GM23248 (cell line): ENCODE measurements around the gene HERC6. TPM values are rescaled to one million over a fixed set of nuclear protein-coding genes. Genes with fewer than 3 reads are reported as not detected.

ENCODE experiments used
- DNase-seq: peaks from one replicate; pipeline ENCODE4 v3.0.0-alpha.2; 2015
- H2AFZ ChIP-seq: fragments of 200-600 bp; sonication (generic); 2 replicates; pipeline ENCODE4 v1.6.1; 2016; ENCODE audit warnings: antibody characterized with exemption
- H3F3A ChIP-seq: fragments of 200-600 bp; sonication (generic); 2 replicates; pipeline ENCODE4 v1.6.1; 2016; ENCODE audit warnings: mild to moderate bottlenecking, antibody characterized with exemption, mixed run types; ENCODE audit not compliant: insufficient read depth
- H3K27ac ChIP-seq: fragments of 200-600 bp; sonication (generic); 2 replicates; pipeline ENCODE4 v1.5.1; 2016; ENCODE audit warnings: mild to moderate bottlenecking
- H3K27me3 ChIP-seq: fragments of 200-600 bp; sonication (generic); replicated peaks from 2 replicates; pipeline ENCODE4 v1.6.1; 2016; ENCODE audit warnings: mild to moderate bottlenecking; ENCODE audit not compliant: insufficient read depth
- H3K36me3 ChIP-seq: fragments of 200-600 bp; sonication (generic); 2 replicates; pipeline ENCODE4 v1.6.1; 2016; ENCODE audit warnings: low read depth, mild to moderate bottlenecking
- H3K4me1 ChIP-seq: fragments of 200-600 bp; sonication (generic); 2 replicates; pipeline ENCODE4 v1.6.1; 2016; ENCODE audit warnings: mild to moderate bottlenecking; ENCODE audit not compliant: insufficient read depth
- H3K4me2 ChIP-seq: fragments of 200-600 bp; sonication (generic); one replicate; pipeline ENCODE4 v1.6.1; 2016; ENCODE audit warnings: mild to moderate bottlenecking; ENCODE audit not compliant: unreplicated experiment
- H3K4me3 ChIP-seq: fragments of 200-600 bp; sonication (generic); 2 replicates; pipeline ENCODE4 v1.5.1; 2016; ENCODE audit warnings: mild to moderate bottlenecking
- H3K79me2 ChIP-seq: fragments of 200-600 bp; sonication (generic); 2 replicates; pipeline ENCODE4 v1.6.1; 2016; ENCODE audit warnings: mild to moderate bottlenecking; ENCODE audit not compliant: insufficient read depth
- H3K9ac ChIP-seq: fragments of 200-600 bp; sonication (generic); 2 replicates; pipeline ENCODE4 v1.6.1; 2016; ENCODE audit warnings: mild to moderate bottlenecking
- H3K9me2 ChIP-seq: fragments of 200-600 bp; sonication (generic); 2 replicates; pipeline ENCODE4 v1.6.1; 2016; ENCODE audit warnings: mixed run types, mild to moderate bottlenecking, moderate library complexity; ENCODE audit not compliant: insufficient read depth
- H3K9me3 ChIP-seq: fragments of 200-600 bp; sonication (generic); one replicate; pipeline ENCODE4 v1.6.1; 2017; ENCODE audit warnings: low read depth
- H4K20me1 ChIP-seq: fragments of 200-600 bp; sonication (generic); 2 replicates; pipeline ENCODE4 v1.6.0; 2016; ENCODE audit not compliant: insufficient read depth
- EZH2 ChIP-seq: fragments of 200-600 bp; sonication (generic); IDR thresholded peaks from 2 replicates; pipeline ENCODE4 v1.6.1; 2018; ENCODE audit warnings: antibody characterized with exemption, mild to moderate bottlenecking; ENCODE audit not compliant: insufficient read depth, poor library complexity, severe bottlenecking
- EZH2phosphoT487 ChIP-seq: fragments of 200-600 bp; sonication (generic); IDR thresholded peaks from 2 replicates; pipeline ENCODE4 v1.6.1; 2018; ENCODE audit warnings: antibody characterized with exemption, moderate library complexity, mild to moderate bottlenecking, low read depth; ENCODE audit not compliant: insufficient read depth
- WGBS, 2 experiments: methylation state at CpG; one replicate each; pipeline ENCODE4 v1.1.6; 2015 to 2017; ENCODE audit warnings: low lambda C conversion rate in 2 of 2, low coverage in 1 of 2; ENCODE audit errors: missing lambda C conversion rate in 2 of 2; 5-methylcytosine and 5-hydroxymethylcytosine counted together
- in situ Hi-C: fragments of 300-500 bp; cut with MboI; formaldehyde crosslinking; loops from 2 replicates; pipeline ENCODE4 v1.15.0; 2020
- polyA plus RNA-seq: library from polyadenylated mRNA; unstranded; fragments of >200 nt; fragmentation: Nextera tagmentation; extraction: Ambion mirVana; gene quantifications from 2 replicates; pipeline ENCODE4 v1.2.1, GENCODE V29; 2016
- total RNA-seq: library from RNA; depleted of rRNA; stranded (reverse); fragments of >200 nt; shearing (Covaris generic); gene quantifications from 2 replicates; pipeline ENCODE4 v1.2.3, GENCODE V29; 2014

Gene HERC6
- total and polyA plus RNA-seq, 2 experiments from 2014 or later: 1.1 to 1.2 TPM

DNA sequence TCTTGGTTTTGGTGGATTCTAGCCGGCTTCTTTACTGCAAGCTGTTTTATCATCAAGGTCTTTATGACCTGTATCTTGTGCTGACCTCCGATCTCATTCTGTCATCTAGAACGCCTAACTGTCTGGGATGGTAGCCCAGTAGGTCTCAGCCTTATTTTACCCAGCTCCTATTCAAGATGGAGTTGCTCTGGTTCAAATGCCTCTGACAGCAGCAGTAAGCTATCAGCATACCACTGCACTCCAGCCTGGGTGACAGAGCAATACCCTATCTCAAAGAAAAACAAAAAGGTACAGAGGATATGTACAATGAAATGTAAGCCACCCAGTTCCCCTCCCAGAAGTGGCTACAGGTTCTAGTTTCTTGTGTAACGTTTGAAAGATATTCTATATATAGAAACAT, 36.1 kb downstream of the HERC6 start:
- Histone ChIP-seq H3K9me2 (no peaks in the 10 kb centered on the region), H3K9me3 (no peaks in the 10 kb centered on the region), H3K79me2 (no peaks in the 10 kb centered on the region), H3F3A (no peaks in the 10 kb centered on the region), H3K27ac (no peak overlapping the region), H4K20me1 (no peaks in the 10 kb centered on the region), H2AFZ (no peak overlapping the region; the same call in 1 of the 2 replicates), H3K9ac (no peak overlapping the region), H3K4me1 (no peaks in the 10 kb centered on the region), H3K27me3 (no peaks in the 10 kb centered on the region), H3K4me3 (no peak overlapping the region), H3K4me2 (no peak overlapping the region), H3K36me3 (no peaks in the 10 kb centered on the region)
- WGBS, 2 experiments: 78 to 79% methylated on average over 4 of the region's 4 CpGs
- TF ChIP-seq EZH2 (no peak), EZH2phosphoT487 (no peak)
- DNase-seq: no peak
- in situ Hi-C loops: no loop called here

- TF ChIP-seq EZH2 (no peak), EZH2phosphoT487 (no peak)
- no peak overlapping the region for H3K27ac ChIP-seq
- H3F3A ChIP-seq: no peaks in the 10 kb centered on the region
- H3K27me3 ChIP-seq: no peaks in the 10 kb centered on the region
- no peaks in the 10 kb centered on the region for H3K4me1 ChIP-seq
- no peaks in the 10 kb centered on the region for H3K9me3 ChIP-seq
- H3K79me2 ChIP-seq: no peaks in the 10 kb centered on the region
- no peak overlapping the region for H2AFZ ChIP-seq
- no peaks in the 10 kb centered on the region for H4K20me1 ChIP-seq
- H3K4me2 ChIP-seq: no peak overlapping the region
- no peaks in the 10 kb centered on the region for H3K9me2 ChIP-seq
- H3K9ac ChIP-seq: no peak overlapping the region
- in situ Hi-C loops: no loop called here
- 67 to 71% methylated on average over 2 of the region's 2 CpGs for WGBS, 2 experiments
- H3K36me3 ChIP-seq: no peaks in the 10 kb centered on the region
- no peak overlapping the region for H3K4me3 ChIP-seq
- no peak for DNase-seq
These were observed 37.3 kb downstream of the HERC6 start for GRCh38 chr4:88415982-88416381.

GRCh38 chr4:88418411-88418810, 39.8 kb downstream of the HERC6 start:
- TF ChIP-seq EZH2 (no peak), EZH2phosphoT487 (no peak)
- in situ Hi-C loops: no loop called here
- Histone ChIP-seq H4K20me1 (no peaks in the 10 kb centered on the region), H2AFZ (no peak overlapping the region), H3K27ac (no peak overlapping the region), H3F3A (no peaks in the 10 kb centered on the region), H3K4me2 (no peak overlapping the region), H3K9ac (no peak overlapping the region), H3K4me3 (no peak overlapping the region), H3K79me2 (no peaks in the 10 kb centered on the region), H3K9me2 (no peaks in the 10 kb centered on the region), H3K27me3 (no peaks in the 10 kb centered on the region), H3K36me3 (no peaks in the 10 kb centered on the region), H3K9me3 (no peaks in the 10 kb centered on the region), H3K4me1 (no peaks in the 10 kb centered on the region)
- WGBS, 2 experiments: 82 to 88% methylated on average over 3 of the region's 3 CpGs
- no peak for DNase-seq

- H3K27me3 ChIP-seq: no peaks in the 10 kb centered on the region
- H3K27ac ChIP-seq: no peak overlapping the region
- TF ChIP-seq EZH2 (no peak), EZH2phosphoT487 (no peak)
- H3K79me2 ChIP-seq: no peaks in the 10 kb centered on the region
- WGBS, 2 experiments: 81 to 82% methylated on average over 5 of the region's 5 CpGs
- no peak for DNase-seq
- H3K4me2 ChIP-seq: no peak overlapping the region
- H4K20me1 ChIP-seq: no peaks in the 10 kb centered on the region
- H2AFZ ChIP-seq: no peak overlapping the region
- in situ Hi-C loops: no loop called here
- no peaks in the 10 kb centered on the region for H3F3A ChIP-seq
- H3K4me3 ChIP-seq: no peak overlapping the region
- no peaks in the 10 kb centered on the region for H3K36me3 ChIP-seq
- H3K9me2 ChIP-seq: no peaks in the 10 kb centered on the region
- no peak overlapping the region for H3K9ac ChIP-seq
- H3K9me3 ChIP-seq: no peaks in the 10 kb centered on the region
- no peaks in the 10 kb centered on the region for H3K4me1 ChIP-seq
These were observed 41.2 kb downstream of the HERC6 start for GRCh38 chr4:88419874-88420273.

DNA sequence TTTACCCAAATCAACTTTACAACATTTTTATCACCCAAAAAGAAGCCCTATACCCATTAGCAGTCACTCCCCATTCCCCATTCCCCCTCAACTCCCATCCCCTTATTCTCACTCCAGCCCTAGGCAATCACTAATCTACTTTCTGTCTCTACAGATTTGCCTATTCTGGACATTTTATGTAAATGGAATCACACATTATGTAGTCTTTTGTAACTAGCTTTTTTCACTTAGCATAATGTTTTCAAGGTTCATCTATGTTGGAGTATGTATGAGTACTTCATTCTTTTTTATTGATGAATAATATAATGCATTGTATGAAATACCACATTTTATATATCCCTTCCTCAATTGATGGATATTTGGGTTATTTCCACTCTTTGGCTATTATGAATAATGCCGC, 42.2 kb downstream of the HERC6 start:
- H3K9ac ChIP-seq: no peak overlapping the region
- no peaks in the 10 kb centered on the region for H3K9me3 ChIP-seq
- H3K79me2 ChIP-seq: no peaks in the 10 kb centered on the region
- H2AFZ ChIP-seq: no peak overlapping the region
- H3K4me1 ChIP-seq: no peaks in the 10 kb centered on the region
- H3F3A ChIP-seq: no peaks in the 10 kb centered on the region
- no peak for DNase-seq
- H3K27ac ChIP-seq: no peak overlapping the region
- H3K9me2 ChIP-seq: no peaks in the 10 kb centered on the region
- in situ Hi-C loops: no loop called here
- H3K4me2 ChIP-seq: no peak overlapping the region
- TF ChIP-seq EZH2: no peak
- no peak for TF ChIP-seq EZH2phosphoT487
- no peak overlapping the region for H3K4me3 ChIP-seq
- no peaks in the 10 kb centered on the region for H3K27me3 ChIP-seq
- H4K20me1 ChIP-seq: no peaks in the 10 kb centered on the region
- H3K36me3 ChIP-seq: no peaks in the 10 kb centered on the region
- WGBS, 2 experiments: 93 to 98% methylated on average over 1 of the region's 1 CpG
